Endothelial cell of umbilical vein (primary cell): ENCODE measurements around the gene PPP1R12A. TPM values are rescaled to one million over a fixed set of nuclear protein-coding genes. Genes with fewer than 3 reads are reported as not detected.

Experiments
- BruUV-seq: library from RNA; stranded (reverse); fragments of 400-500 nt; replicated peaks from 2 replicates; lab custom pipeline; 2021; lab: Mats Ljungman, UMichigan
- CTCF ChIA-PET: fragments of 300-600, 350-600 bp; sonication (Branson Sonifier 250); formaldehyde crosslinking; loops from one replicate; lab custom pipeline; 2021; ENCODE audit warnings: antibody characterized with exemption, inconsistent platforms; lab: Charles Lee
- POLR2A ChIA-PET: fragments of 300-600, 350-600 bp; sonication (Branson Sonifier 250); formaldehyde crosslinking; loops from one replicate; lab custom pipeline; 2021; ENCODE audit warnings: antibody characterized with exemption, inconsistent platforms; lab: Charles Lee
- DNase-seq: peaks from one replicate; pipeline ENCODE4 v3.0.0-alpha.2; 2011; ENCODE audit warnings: low read depth, low spot score
- FAIRE-seq: peaks from 2 replicates; lab custom pipeline; 2011; peaks lifted over from hg19 to GRCh38; lab: Jason Lieb, UNC
- H2AFZ ChIP-seq: 2 replicates; pipeline ENCODE4 v1.6.0; 2012; ENCODE audit warnings: low read depth, low read length, control low read depth, inconsistent platforms
- H3K27ac ChIP-seq: 2 replicates; pipeline ENCODE4 v1.5.1; 2011; ENCODE audit warnings: low read depth, mild to moderate bottlenecking, control low read depth, low read length, moderate library complexity; ENCODE audit not compliant: insufficient read depth
- H3K27me3 ChIP-seq, 2 experiments: 2 replicates each; pipeline versions ENCODE4 v1.6.0 to v1.6.1; 2011; ENCODE audit warnings: low read length in 2 of 2, mixed read lengths in 1 of 2; ENCODE audit not compliant: control insufficient read depth in 2 of 2, insufficient read depth in 2 of 2
- H3K36me3 ChIP-seq, 2 experiments: 2 replicates in 1 of 2; 3 replicates in 1 of 2; pipeline ENCODE4 v1.5.1; 2011; ENCODE audit warnings: low read length in 2 of 2, mild to moderate bottlenecking in 1 of 2, moderate library complexity in 1 of 2; ENCODE audit not compliant: control insufficient read depth in 2 of 2, insufficient read depth in 2 of 2; ENCODE audit errors: extremely low read depth in 1 of 2
- H3K4me1 ChIP-seq: 3 replicates; pipeline ENCODE4 v1.5.1; 2011; ENCODE audit warnings: mild to moderate bottlenecking, low read length; ENCODE audit not compliant: control insufficient read depth, insufficient read depth; ENCODE audit errors: extremely low read depth
- H3K4me2 ChIP-seq: 2 replicates; pipeline ENCODE4 v1.6.1; 2011; ENCODE audit warnings: low read length, control low read depth, mixed read lengths; ENCODE audit not compliant: insufficient read depth
- H3K4me3 ChIP-seq, 3 experiments: fragments of 200-600 bp in 1 of 3; sonication (generic), shearing (Covaris generic) in 1 of 3; replicated peaks in 1 of 3; 2 replicates each; pipeline ENCODE4 v1.5.1; 2011 to 2016; ENCODE audit warnings: control low read depth in 3 of 3, low read length in 3 of 3, mild to moderate bottlenecking in 2 of 3, inconsistent platforms in 1 of 3, low read depth in 1 of 3, moderate library complexity in 1 of 3; ENCODE audit not compliant: insufficient read depth in 1 of 3
- H3K79me2 ChIP-seq: 2 replicates; pipeline ENCODE4 v1.6.0; 2012; ENCODE audit warnings: low read length, inconsistent platforms; ENCODE audit not compliant: control insufficient read depth, insufficient read depth
- H3K9ac ChIP-seq: replicated peaks from 2 replicates; pipeline ENCODE3; 2011; ENCODE audit warnings: low read length, control low read depth; ENCODE audit not compliant: insufficient read depth; ENCODE audit errors: extremely low read depth
- H3K9me1 ChIP-seq: replicated peaks from 3 replicates; pipeline ENCODE4 v1.6.0; 2011; ENCODE audit warnings: mild to moderate bottlenecking, low read length; ENCODE audit not compliant: control insufficient read depth, insufficient read depth; ENCODE audit errors: extremely low read depth
- H3K9me3 ChIP-seq: replicated peaks from 2 replicates; pipeline ENCODE4 v1.5.1; 2012; ENCODE audit warnings: low read length, inconsistent platforms; ENCODE audit not compliant: control insufficient read depth, insufficient read depth
- H4K20me1 ChIP-seq: replicated peaks from 2 replicates; pipeline ENCODE3; 2011; ENCODE audit warnings: mild to moderate bottlenecking, low read length; ENCODE audit not compliant: control insufficient read depth, insufficient read depth; ENCODE audit errors: extremely low read depth
- CTCF ChIP-seq, 2 donors: IDR thresholded peaks; 1 replicate in 1 of 2; 2 replicates in 1 of 2; pipeline ENCODE4 v1.5.1; 2011; ENCODE audit warnings: low read length in 2 of 2, mild to moderate bottlenecking in 2 of 2, moderate library complexity in 2 of 2, control low read depth in 1 of 2, inconsistent platforms in 1 of 2, low read depth in 1 of 2; ENCODE audit not compliant: insufficient read depth in 1 of 2; ENCODE audit errors: extremely low read depth in 1 of 2
- EZH2 ChIP-seq: IDR thresholded peaks from 2 replicates; pipeline ENCODE4 v1.6.1; 2012; ENCODE audit warnings: borderline replicate concordance, low read depth, mild to moderate bottlenecking, moderate library complexity, low read length, inconsistent platforms; ENCODE audit not compliant: severe bottlenecking
- FOS ChIP-seq: IDR thresholded peaks from 2 replicates; pipeline ENCODE4 v1.6.1; 2011; ENCODE audit warnings: mild to moderate bottlenecking, low read length, moderate library complexity, borderline replicate concordance; ENCODE audit not compliant: insufficient read depth
- GATA2 ChIP-seq: IDR thresholded peaks from 2 replicates; pipeline ENCODE4 v1.7.0; 2011; ENCODE audit warnings: low read depth, mild to moderate bottlenecking, moderate library complexity, mixed read lengths, low read length; ENCODE audit not compliant: insufficient read length, insufficient read depth
- JUN ChIP-seq: IDR thresholded peaks from 2 replicates; pipeline ENCODE4 v1.6.1; 2011; ENCODE audit warnings: borderline replicate concordance, low read depth; ENCODE audit not compliant: insufficient read length, insufficient read depth
- MAX ChIP-seq: IDR thresholded peaks from 2 replicates; pipeline ENCODE4 v1.6.1; 2011; ENCODE audit not compliant: insufficient read depth, insufficient read length
- MYC ChIP-seq: IDR thresholded peaks from one replicate; pipeline ENCODE4 v1.6.1; 2011; ENCODE audit warnings: mild to moderate bottlenecking, low read depth, low read length
- POLR2A ChIP-seq: IDR thresholded peaks from 2 replicates; pipeline ENCODE4 v1.6.1; 2012; ENCODE audit warnings: low read depth, mild to moderate bottlenecking, control low read depth, low read length
- POLR2AphosphoS5 ChIP-seq: IDR thresholded peaks from 2 replicates; pipeline ENCODE4 v1.6.1; 2012; ENCODE audit warnings: low read depth, mild to moderate bottlenecking, control low read depth, low read length, moderate library complexity; ENCODE audit not compliant: insufficient read depth
- dilution Hi-C: fragments of 300-500 bp; cut with MboI; formaldehyde crosslinking; loops from one replicate; pipeline ENCODE4 v1.15.0; 2019; ENCODE audit warnings: low sequenced_read_pairs; ENCODE audit not compliant: extremely low pct_ligation_motif_present
- intact Hi-C: fragments of 100-400 bp; cut with micrococcal nuclease; formaldehyde crosslinking; loops from one replicate; pipeline ENCODE4 v1.10.0; 2022
- polyA plus RNA-seq, 4 experiments: library from polyadenylated mRNA; depleted of rRNA in 3 of 4; stranded (reverse) in 3 of 4; unstranded in 1 of 4; fragments of >200 nt; gene quantifications; 2 replicates each; pipeline versions ENCODE4 v1.2.1 to v1.2.3, GENCODE V29; 2011 to 2012; ENCODE audit warnings: missing spikeins in 1 of 4
- total RNA-seq: library from RNA; stranded (reverse); gene quantifications from 2 replicates; pipeline ENCODE4 v1.2.3, GENCODE V29; 2021

The PPP1R12A gene
- total and polyA plus RNA-seq, 2 donors (not counting 3 experiments of a cell fraction or from before 2014, with no cell fraction given) = 12.9 to 83.9 TPM

DNA sequence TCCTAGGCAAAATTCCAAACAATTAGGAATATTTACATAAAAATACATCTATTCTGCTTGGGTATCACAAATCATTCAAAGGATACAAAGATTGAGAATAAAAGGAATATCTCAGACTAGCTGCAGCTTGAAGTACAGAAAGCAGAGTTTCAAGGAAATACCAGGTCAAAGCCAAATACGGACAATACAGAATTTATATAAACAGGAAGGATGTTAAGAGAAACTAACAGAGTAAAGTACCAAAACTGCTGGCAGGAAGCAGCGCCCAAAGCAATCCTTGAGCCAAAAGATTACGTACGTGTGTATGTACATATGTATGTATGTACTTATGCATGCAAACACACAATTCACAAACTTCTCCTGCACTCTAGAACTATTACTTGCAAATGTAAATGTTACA is 86.6 kb downstream of the PPP1R12A start:
- Histone ChIP-seq H3K9me1 (no peaks in the 10 kb centered on the region), H3K36me3 (no peaks in the 10 kb centered on the region), H3K4me2 (peak overlapping the region; percentile 31), H3K27ac (no peak overlapping the region), H4K20me1 (no peaks in the 10 kb centered on the region), H3K27me3 (no peaks in the 10 kb centered on the region), H3K4me3 (no peak overlapping the region), H3K79me2 (peaks cover 52% of the 10 kb centered on the region), H3K9me3 (no peaks in the 10 kb centered on the region), H2AFZ (no peak overlapping the region), H3K9ac (no peak overlapping the region), H3K4me1 (peaks cover 31% of the 10 kb centered on the region)
- BruUV-seq = no TSS peak
- ChIA-PET CTCF (no interaction called here), POLR2A (no interaction called here)
- FAIRE-seq (no peak), DNase-seq (peak; percentile 57)
- intact Hi-C loops = loop anchor here (10.0 kb wide), 1 partner anchor 294 kb away; no protein-coding TSS in a partner anchor
- dilution Hi-C loops = no loop called here
- TF ChIP-seq CTCF (IDR thresholded peaks at IDR 0.05; ENCODE audit: extremely low read depth in 1 of 2, insufficient read depth in 1 of 2, low read depth in 1 of 2, low read length in 2 of 2) = no peak
- TF ChIP-seq FOS = no peak
- TF ChIP-seq POLR2A = peak; percentile 24
- no peak for TF ChIP-seq EZH2
- TF ChIP-seq MYC = no peak
- TF ChIP-seq JUN = peak; percentile 6
- no peak for TF ChIP-seq MAX
- peak; percentile 46 for TF ChIP-seq POLR2AphosphoS5
- no peak for TF ChIP-seq GATA2
